ENCODE results near the gene MRPL55. TPM values are rescaled to one million over a fixed set of nuclear protein-coding genes. Genes with fewer than 3 reads are reported as not detected.
A peak's percentile ranks its signal among the peaks of the same experiment; 100 is the strongest.

MRPL55 gene
- total and polyA plus RNA-seq, 2 of the 13 experiments (the other 11 are each of a cell fraction or from before 2014, with no cell fraction given): 58.6 to 92.9 TPM

DNA sequence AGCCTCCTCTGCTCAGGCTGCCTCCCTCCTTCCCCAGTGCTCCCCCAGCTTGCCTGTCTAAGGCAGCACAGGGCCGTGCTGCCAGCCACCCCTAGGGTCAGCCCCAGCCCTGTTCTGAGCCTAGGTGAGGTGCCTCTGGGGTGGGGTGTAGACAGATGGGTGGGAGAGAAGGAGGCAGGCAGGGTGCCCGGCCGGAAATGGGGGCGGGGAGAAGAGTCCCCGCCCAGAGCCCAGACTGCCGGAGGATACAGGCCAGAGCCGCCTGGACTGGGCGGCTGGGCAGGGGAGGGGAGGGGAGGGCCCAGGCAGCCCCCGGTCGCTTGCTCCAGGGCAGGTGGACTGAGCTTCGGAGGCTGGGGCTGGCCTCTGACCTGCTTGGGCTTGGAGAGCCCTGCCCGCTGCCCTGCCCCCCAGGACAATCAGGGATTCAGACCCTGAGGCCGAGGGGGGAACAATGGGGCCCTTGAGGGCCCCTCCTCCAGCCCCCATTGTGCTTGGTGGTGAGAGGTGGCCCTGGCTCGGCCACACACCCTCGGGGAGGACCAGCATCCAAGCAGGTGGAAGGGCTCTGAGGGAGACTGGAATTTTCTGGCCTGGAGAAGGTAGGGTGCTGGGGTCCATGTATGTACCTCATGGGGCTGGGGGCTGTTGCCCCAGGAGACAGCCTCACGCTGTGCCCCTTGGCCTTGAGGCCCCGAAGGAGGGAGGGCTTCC lies 40.5 kb upstream of the MRPL55 start, which contains the start of gene GJC2 (continued):
- TF ChIP-seq ZNF44 (CRISPR knock-in tag; IDR thresholded peaks at IDR 0.05) (no peak), ZNF644 (CRISPR knock-in tag; IDR thresholded peaks at IDR 0.05; ENCODE audit: low read depth) (no peak), EZH2 (conservative IDR thresholded peaks at IDR 0.05; ENCODE audit: low read depth, low read length) (no peak), ZNF510 (CRISPR knock-in tag; IDR thresholded peaks at IDR 0.05; ENCODE audit: low read depth) (no peak), ZNF616 (CRISPR knock-in tag; IDR thresholded peaks at IDR 0.05; ENCODE audit: low read depth) (no peak), ZNF136 (CRISPR knock-in tag; IDR thresholded peaks at IDR 0.05; ENCODE audit: low read depth) (peak; percentile 58; the same call in 1 of the 2 replicates), HNF4G (IDR thresholded peaks at IDR 0.05; ENCODE audit: borderline replicate concordance, low read depth, low read length) (no peak), HNF4G (CRISPR knock-in tag; IDR thresholded peaks at IDR 0.05; ENCODE audit: borderline replicate concordance, low read depth) (no peak; the same call in 1 of the 2 replicates), ZNF30 (CRISPR knock-in tag; IDR thresholded peaks at IDR 0.05) (no peak), SNAI1 (CRISPR knock-in tag; IDR thresholded peaks at IDR 0.05; ENCODE audit: borderline replicate concordance) (no peak), RFXAP (CRISPR knock-in tag; IDR thresholded peaks at IDR 0.05; ENCODE audit: borderline replicate concordance) (no peak), ZNF17 (CRISPR knock-in tag; IDR thresholded peaks at IDR 0.05) (no peak), ZNF33A (CRISPR knock-in tag; IDR thresholded peaks at IDR 0.05; ENCODE audit: borderline replicate concordance) (no peak), CBX2 (IDR thresholded peaks at IDR 0.05; ENCODE audit: low read depth, low read length) (no peak), CBX2 (CRISPR knock-in tag; IDR thresholded peaks at IDR 0.05; ENCODE audit: low read depth) (no peak), ZKSCAN1 (IDR thresholded peaks at IDR 0.05; ENCODE audit: low read length) (no peak), ZFAT (CRISPR knock-in tag; conservative IDR thresholded peaks at IDR 0.05) (no peak), SRY (CRISPR knock-in tag; IDR thresholded peaks at IDR 0.05) (no peak), ZNF501 (CRISPR knock-in tag; IDR thresholded peaks at IDR 0.05) (0 out of 2 replicates have a peak, but pooled peaks have one; percentile 60), POGZ (CRISPR knock-in tag; IDR thresholded peaks at IDR 0.05) (no peak), POLR2AphosphoS5 (IDR thresholded peaks at IDR 0.05; ENCODE audit: low read depth, low read length) (peak; percentile 32; the same call in 1 of the 2 replicates), IKZF4 (CRISPR knock-in tag; IDR thresholded peaks at IDR 0.05; ENCODE audit: borderline replicate concordance, low read depth, not compliant biosample characterization) (no peak), SUZ12 (IDR thresholded peaks at IDR 0.05; ENCODE audit: low read depth, low read length) (no peak), ZNF792 (CRISPR knock-in tag; IDR thresholded peaks at IDR 0.05) (no peak), ZNF382 (CRISPR knock-in tag; IDR thresholded peaks at IDR 0.05; ENCODE audit: borderline replicate concordance) (no peak), ARNT (IDR thresholded peaks at IDR 0.05) (no peak), ZNF292 (CRISPR knock-in tag; IDR thresholded peaks at IDR 0.05; ENCODE audit: borderline replicate concordance, low read depth) (no peak), ZBTB20 (CRISPR knock-in tag; IDR thresholded peaks at IDR 0.05; ENCODE audit: borderline replicate concordance, low read depth) (no peak), SYNCRIP (IDR thresholded peaks at IDR 0.05; ENCODE audit: insufficient read depth, low read depth, low read length) (no peak), RELA (CRISPR knock-in tag; IDR thresholded peaks at IDR 0.05) (no peak), TRIM24 (CRISPR knock-in tag; IDR thresholded peaks at IDR 0.05) (no peak), MYNN (CRISPR knock-in tag; IDR thresholded peaks at IDR 0.05; ENCODE audit: low read depth) (no peak), NFRKB (IDR thresholded peaks at IDR 0.05) (no peak), MBNL3 (CRISPR knock-in tag; conservative IDR thresholded peaks at IDR 0.05) (no peak)
- TF ChIP-seq, protein P1, sequence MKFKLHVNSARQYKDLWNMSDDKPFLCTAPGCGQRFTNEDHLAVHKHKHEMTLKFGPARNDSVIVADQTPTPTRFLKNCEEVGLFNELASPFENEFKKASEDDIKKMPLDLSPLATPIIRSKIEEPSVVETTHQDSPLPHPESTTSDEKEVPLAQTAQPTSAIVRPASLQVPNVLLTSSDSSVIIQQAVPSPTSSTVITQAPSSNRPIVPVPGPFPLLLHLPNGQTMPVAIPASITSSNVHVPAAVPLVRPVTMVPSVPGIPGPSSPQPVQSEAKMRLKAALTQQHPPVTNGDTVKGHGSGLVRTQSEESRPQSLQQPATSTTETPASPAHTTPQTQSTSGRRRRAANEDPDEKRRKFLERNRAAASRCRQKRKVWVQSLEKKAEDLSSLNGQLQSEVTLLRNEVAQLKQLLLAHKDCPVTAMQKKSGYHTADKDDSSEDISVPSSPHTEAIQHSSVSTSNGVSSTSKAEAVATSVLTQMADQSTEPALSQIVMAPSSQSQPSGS (CRISPR knock-in tag; IDR thresholded peaks at IDR 0.05): no peak

Measured in HepG2 (cell line).